ENCODE results near the gene PPEF1. TPM values are rescaled to one million over a fixed set of nuclear protein-coding genes. Genes with fewer than 3 reads are reported as not detected.

The PPEF1 gene
- total RNA-seq, 1 donor from 2014 or later, result not detected

- H3K4me3 ChIP-seq (ENCODE audit: low read depth, low read length), result no peak overlapping the region
- DNase-seq (ENCODE audit: low read depth), result no peak
- no peak for TF ChIP-seq CTCF (conservative IDR thresholded peaks at IDR 0.05; ENCODE audit: low read depth, low read length)
Observed at GRCh38 chrX:18871970-18872369, 164.5 kb downstream of the PPEF1 start.

- TF ChIP-seq CTCF (conservative IDR thresholded peaks at IDR 0.05; ENCODE audit: low read depth, low read length), result no peak
- H3K4me3 ChIP-seq (ENCODE audit: low read depth, low read length), result no peak overlapping the region
- DNase-seq (ENCODE audit: low read depth), result no peak
Observed at GRCh38 chrX:18872621-18873020, 165.2 kb downstream of the PPEF1 start.

- TF ChIP-seq CTCF (conservative IDR thresholded peaks at IDR 0.05; ENCODE audit: low read depth, low read length), result no peak
- H3K4me3 ChIP-seq (ENCODE audit: low read depth, low read length), result no peak overlapping the region
- DNase-seq (ENCODE audit: low read depth), result no peak
Observed at GRCh38 chrX:18873189-18873791, 165.8 kb downstream of the PPEF1 start.

- no peak for TF ChIP-seq CTCF (conservative IDR thresholded peaks at IDR 0.05; ENCODE audit: low read depth, low read length)
Observed at GRCh38 chrX:18873836-18874235, 166.4 kb downstream of the PPEF1 start.

GRCh38 chrX:18874560-18875255 is 167.3 kb downstream of the PPEF1 start:
- no peak for DNase-seq (ENCODE audit: low read depth)
- TF ChIP-seq CTCF (conservative IDR thresholded peaks at IDR 0.05; ENCODE audit: low read depth, low read length), result no peak
- no peak overlapping the region for H3K4me3 ChIP-seq (ENCODE audit: low read depth, low read length)

More at GRCh38 chrX:18873836-18874235, 166.4 kb downstream of the PPEF1 start:
- no peak overlapping the region for H3K4me3 ChIP-seq (ENCODE audit: low read depth, low read length)
- DNase-seq (ENCODE audit: low read depth), result no peak

- TF ChIP-seq CTCF (conservative IDR thresholded peaks at IDR 0.05; ENCODE audit: low read depth, low read length), result no peak
- H3K4me3 ChIP-seq (ENCODE audit: low read depth, low read length), result no peak overlapping the region
- DNase-seq (ENCODE audit: low read depth), result no peak
Observed at GRCh38 chrX:18875256-18875878, 167.9 kb downstream of the PPEF1 start.

Measured in epithelial cell of proximal tubule (primary cell).